Activated naive CD4-positive, alpha-beta T cell treated with anti-CD3 and anti-CD28 coated beads for 36 hours (primary cell): Measurements from ENCODE around the gene GUCY2C. TPM values are rescaled to one million over a fixed set of nuclear protein-coding genes. Genes with fewer than 3 reads are reported as not detected.

Experiments
- CTCF ChIA-PET: fragments of 350-600 bp; sonication (Branson Sonifier 250); formaldehyde crosslinking; loops from one replicate; lab custom pipeline; 2021; ENCODE audit warnings: antibody characterized with exemption; lab: Charles Lee
- DNase-seq: peaks from one replicate; pipeline ENCODE4 v3.0.0-alpha.2; 2020
- H3K27ac Mint-ChIP-seq: one replicate; pipeline ENCODE4 v1.8.0; 2021; ENCODE audit warnings: mild to moderate bottlenecking, mixed read lengths
- H3K27me3 Mint-ChIP-seq: one replicate; pipeline ENCODE4 v1.8.0; 2021; ENCODE audit warnings: low read depth, mixed read lengths
- H3K36me3 Mint-ChIP-seq: one replicate; pipeline ENCODE4 v1.8.0; 2021; ENCODE audit warnings: low read depth, mixed read lengths
- H3K4me1 Mint-ChIP-seq: one replicate; pipeline ENCODE4 v1.8.0; 2021; ENCODE audit warnings: low read depth, mixed read lengths
- H3K4me3 Mint-ChIP-seq: one replicate; pipeline ENCODE4 v1.8.0; 2021; ENCODE audit warnings: mild to moderate bottlenecking, moderate library complexity, mixed read lengths
- H3K9me3 Mint-ChIP-seq: one replicate; pipeline ENCODE4 v1.8.0; 2021; ENCODE audit warnings: mixed read lengths
- intact Hi-C: fragments of 100-400 bp; cut with micrococcal nuclease; formaldehyde crosslinking; loops from one replicate; pipeline ENCODE4 v1.15.1; 2023
- total RNA-seq, 2 experiments: library from RNA; stranded (reverse); gene quantifications; one replicate each; pipeline ENCODE4 v1.2.3, GENCODE V29; 2021

The GUCY2C gene
- total RNA-seq, 2 experiments from 2014 or later: not detected

- CTCF ChIA-PET: interaction anchor here (0.8 kb wide), 1 partner anchor 1149 kb away, joined by 5 read pairs; no protein-coding TSS in a partner anchor
Measured at GRCh38 chr12:14588571-14588970, 107.8 kb downstream of the GUCY2C start.

DNA sequence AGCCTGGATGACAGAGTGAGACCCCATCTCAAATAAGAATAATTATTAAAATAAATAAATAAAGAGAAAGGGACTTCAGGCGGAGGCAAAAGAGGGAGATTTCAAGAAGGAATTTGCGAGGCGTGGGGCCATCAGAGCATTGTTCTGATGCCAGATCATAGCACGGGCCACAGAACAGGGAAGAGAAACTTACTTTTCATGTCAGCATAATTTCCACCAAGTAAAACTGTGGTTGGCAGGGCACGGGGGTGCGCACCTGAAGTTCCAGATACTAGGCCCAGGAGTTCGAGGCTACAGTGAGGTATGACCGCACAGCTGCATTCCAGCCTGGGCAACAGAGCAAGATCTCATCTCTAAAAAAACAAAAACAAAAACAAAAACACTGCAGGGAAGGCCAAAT, 117.8 kb downstream of the GUCY2C start:
- peaks cover 12% of the 10 kb centered on the region for H3K4me1 Mint-ChIP-seq
- DNase-seq: no peak
- CTCF ChIA-PET: no interaction called here
- H3K9me3 Mint-ChIP-seq: no peaks in the 10 kb centered on the region
- H3K4me3 Mint-ChIP-seq: no peak overlapping the region
- no peak overlapping the region for H3K27ac Mint-ChIP-seq
- intact Hi-C loops: no loop called here
- no peaks in the 10 kb centered on the region for H3K27me3 Mint-ChIP-seq
- H3K36me3 Mint-ChIP-seq: no peaks in the 10 kb centered on the region

More at GRCh38 chr12:14588571-14588970, 107.8 kb downstream of the GUCY2C start:
- intact Hi-C loops: no loop called here
- Mint-ChIP-seq H3K27me3 (no peaks in the 10 kb centered on the region), H3K27ac (no peak overlapping the region), H3K36me3 (no peaks in the 10 kb centered on the region), H3K4me1 (no peaks in the 10 kb centered on the region), H3K9me3 (no peaks in the 10 kb centered on the region), H3K4me3 (no peak overlapping the region)
- DNase-seq: no peak

- no peak overlapping the region for H3K4me3 Mint-ChIP-seq
- peaks cover 12% of the 10 kb centered on the region for H3K4me1 Mint-ChIP-seq
- H3K36me3 Mint-ChIP-seq: no peaks in the 10 kb centered on the region
- H3K9me3 Mint-ChIP-seq: no peaks in the 10 kb centered on the region
- CTCF ChIA-PET: no interaction called here
- no peak overlapping the region for H3K27ac Mint-ChIP-seq
- no peaks in the 10 kb centered on the region for H3K27me3 Mint-ChIP-seq
- DNase-seq: no peak
- intact Hi-C loops: no loop called here
Measured at GRCh38 chr12:14577344-14577743, 119.1 kb downstream of the GUCY2C start.

DNA sequence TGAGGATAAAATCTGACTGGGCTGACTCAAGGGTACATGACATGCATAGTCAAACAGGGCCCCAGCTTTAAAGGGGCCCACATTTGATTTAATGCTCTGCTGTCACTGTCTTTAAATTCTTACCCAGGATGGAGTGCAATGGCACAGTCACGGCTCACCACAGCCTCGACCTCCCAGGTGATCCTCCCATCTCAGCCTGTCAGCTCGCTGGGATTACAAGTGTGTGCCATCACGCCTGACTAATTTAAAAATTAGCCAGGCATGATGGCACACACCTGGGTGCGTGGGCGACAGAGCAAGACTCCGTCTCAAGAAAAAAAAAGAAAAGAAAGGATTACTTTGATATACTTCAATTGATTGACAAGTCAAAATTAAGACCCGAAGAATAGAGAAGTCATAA, 119.5 kb downstream of the GUCY2C start:
- no peak for DNase-seq
- intact Hi-C loops: no loop called here
- Mint-ChIP-seq H3K4me1 (peaks cover 12% of the 10 kb centered on the region), H3K9me3 (no peaks in the 10 kb centered on the region), H3K36me3 (no peaks in the 10 kb centered on the region), H3K27ac (no peak overlapping the region), H3K4me3 (no peak overlapping the region), H3K27me3 (no peaks in the 10 kb centered on the region)
- CTCF ChIA-PET: no interaction called here

DNA sequence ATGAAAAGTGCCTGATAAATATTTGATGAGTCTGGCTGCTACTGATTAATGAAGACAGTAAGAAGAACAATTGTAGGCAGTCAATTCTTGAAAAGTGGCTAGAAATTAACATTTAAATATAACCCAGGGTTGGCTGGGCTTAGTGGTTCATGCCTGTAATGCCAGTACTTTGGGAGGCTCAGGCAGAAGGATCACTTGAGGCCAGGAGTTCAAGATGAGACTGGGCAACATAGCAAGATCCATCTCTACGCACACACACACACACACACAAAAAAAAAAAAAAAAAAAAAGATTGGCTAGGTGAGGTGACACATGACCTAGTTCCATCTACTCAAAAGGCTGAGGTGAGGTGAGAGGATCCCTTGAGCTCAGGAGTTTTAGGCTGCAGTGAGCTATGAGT, 120.8 kb downstream of the GUCY2C start:
- DNase-seq: no peak
- CTCF ChIA-PET: no interaction called here
- Mint-ChIP-seq H3K27me3 (peaks cover 4% of the 10 kb centered on the region), H3K4me1 (peaks cover 12% of the 10 kb centered on the region), H3K27ac (no peak overlapping the region), H3K4me3 (no peak overlapping the region), H3K9me3 (no peaks in the 10 kb centered on the region), H3K36me3 (no peaks in the 10 kb centered on the region)
- intact Hi-C loops: no loop called here

GRCh38 chr12:14573118-14573517, 123.3 kb downstream of the GUCY2C start:
- Mint-ChIP-seq H3K9me3 (no peaks in the 10 kb centered on the region), H3K4me3 (no peak overlapping the region), H3K4me1 (peaks cover 12% of the 10 kb centered on the region), H3K27me3 (peaks cover 10% of the 10 kb centered on the region), H3K27ac (no peak overlapping the region), H3K36me3 (no peaks in the 10 kb centered on the region)
- CTCF ChIA-PET: no interaction called here
- no peak for DNase-seq
- intact Hi-C loops: no loop called here

DNA sequence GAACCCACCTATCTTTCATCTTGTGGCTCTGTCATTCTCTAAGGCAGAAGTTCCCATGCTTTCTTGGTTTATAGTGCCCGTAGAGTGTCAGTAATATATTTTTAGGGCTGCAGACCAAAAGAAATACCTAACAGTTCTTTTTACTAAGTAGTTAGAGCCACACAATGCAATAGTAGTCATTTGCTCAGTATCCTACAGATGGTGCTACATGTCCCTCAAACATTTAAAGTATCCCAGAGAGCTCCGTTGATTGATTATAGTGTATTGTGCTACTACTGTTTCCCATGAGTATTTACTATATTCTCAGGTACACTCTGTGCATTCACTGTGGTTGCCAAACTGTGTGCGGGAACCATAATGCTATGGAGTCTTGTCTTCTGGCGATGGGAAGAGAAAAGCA, 124.0 kb downstream of the GUCY2C start:
- H3K4me3 Mint-ChIP-seq: no peak overlapping the region
- no peaks in the 10 kb centered on the region for H3K36me3 Mint-ChIP-seq
- H3K27me3 Mint-ChIP-seq: peaks cover 15% of the 10 kb centered on the region
- DNase-seq: no peak
- H3K9me3 Mint-ChIP-seq: no peaks in the 10 kb centered on the region
- intact Hi-C loops: no loop called here
- H3K4me1 Mint-ChIP-seq: peaks cover 11% of the 10 kb centered on the region
- CTCF ChIA-PET: no interaction called here
- H3K27ac Mint-ChIP-seq: no peak overlapping the region

- no peak overlapping the region for H3K27ac Mint-ChIP-seq
- DNase-seq: no peak
- no peaks in the 10 kb centered on the region for H3K36me3 Mint-ChIP-seq
- peaks cover 4% of the 10 kb centered on the region for H3K4me1 Mint-ChIP-seq
- no peaks in the 10 kb centered on the region for H3K9me3 Mint-ChIP-seq
- intact Hi-C loops: no loop called here
- CTCF ChIA-PET: no interaction called here
- H3K27me3 Mint-ChIP-seq: peaks cover 19% of the 10 kb centered on the region
- no peak overlapping the region for H3K4me3 Mint-ChIP-seq
Measured at GRCh38 chr12:14571779-14572178, 124.6 kb downstream of the GUCY2C start.

GRCh38 chr12:14570231-14570630, 126.2 kb downstream of the GUCY2C start:
- Mint-ChIP-seq H3K4me1 (peaks cover 3% of the 10 kb centered on the region), H3K9me3 (no peaks in the 10 kb centered on the region), H3K27me3 (peaks cover 28% of the 10 kb centered on the region), H3K4me3 (no peak overlapping the region), H3K36me3 (no peaks in the 10 kb centered on the region), H3K27ac (no peak overlapping the region)
- intact Hi-C loops: no loop called here
- CTCF ChIA-PET: interaction anchor here (0.9 kb wide), 1 partner anchor 333 kb away, joined by 3 read pairs; no protein-coding TSS in a partner anchor
- DNase-seq: no peak

GRCh38 chr12:14567351-14568162, 128.8 kb downstream of the GUCY2C start, which contains the start of gene PLBD1:
TSS of gene PLBD1 (minus strand) at chr12:14567883. CDS start at chr12:14567696, 187 bp downstream.
- no peaks in the 10 kb centered on the region for H3K9me3 Mint-ChIP-seq
- peaks cover 31% of the 10 kb centered on the region for H3K27me3 Mint-ChIP-seq
- H3K4me3 Mint-ChIP-seq: peak within 1 kb of the TSS; percentile 30
- H3K36me3 Mint-ChIP-seq: no peaks in the 10 kb centered on the region
- intact Hi-C loops: loop anchor here (2.0 kb wide), 1 partner anchor 329 kb away; no protein-coding TSS in a partner anchor
- DNase-seq: peak; percentile 30
- peaks cover 3% of the 10 kb centered on the region for H3K4me1 Mint-ChIP-seq
- CTCF ChIA-PET: no interaction called here
- H3K27ac Mint-ChIP-seq: no peak within 1 kb of the TSS

DNA sequence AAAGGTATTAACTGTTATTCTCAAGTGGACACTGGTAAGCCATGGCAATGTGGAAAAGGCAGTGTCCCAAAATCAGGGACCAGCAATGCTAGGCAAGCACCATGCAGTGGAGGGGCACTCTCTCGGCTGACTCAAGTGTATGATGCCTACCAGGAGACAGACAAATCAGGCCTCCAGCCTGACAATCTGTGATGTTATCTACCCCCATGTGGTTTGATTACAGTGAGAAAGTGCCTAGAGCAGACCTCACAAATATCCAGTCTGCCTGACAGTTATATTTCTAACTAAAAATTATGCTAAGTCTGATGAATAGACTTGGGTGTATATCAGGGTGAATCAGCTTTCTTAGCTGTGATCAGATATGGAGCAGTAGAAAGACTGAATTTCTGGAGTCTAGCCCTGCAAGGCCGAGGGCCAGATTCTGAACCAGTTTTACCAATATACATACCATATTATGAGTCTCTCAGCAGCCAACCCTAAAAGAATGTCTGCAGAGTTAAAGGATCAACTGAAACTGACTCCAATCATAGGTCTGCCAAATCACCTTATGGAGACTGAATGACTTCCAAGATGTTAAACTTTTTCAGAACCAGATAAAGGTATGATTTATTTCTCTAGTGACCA, 132.0 kb downstream of the GUCY2C start:
- no peak for DNase-seq
- Mint-ChIP-seq H3K4me3 (no peak overlapping the region), H3K27me3 (peaks cover 25% of the 10 kb centered on the region), H3K4me1 (peaks cover 13% of the 10 kb centered on the region), H3K36me3 (no peaks in the 10 kb centered on the region), H3K9me3 (no peaks in the 10 kb centered on the region), H3K27ac (no peak overlapping the region)
- CTCF ChIA-PET: no interaction called here
- intact Hi-C loops: no loop called here

- DNase-seq: no peak
- Mint-ChIP-seq H3K27ac (no peak overlapping the region), H3K4me3 (no peak overlapping the region), H3K27me3 (peaks cover 19% of the 10 kb centered on the region), H3K9me3 (no peaks in the 10 kb centered on the region), H3K4me1 (peaks cover 14% of the 10 kb centered on the region), H3K36me3 (no peaks in the 10 kb centered on the region)
- intact Hi-C loops: no loop called here
- CTCF ChIA-PET: no interaction called here
Measured at GRCh38 chr12:14563046-14563445, 133.4 kb downstream of the GUCY2C start.
